Measurements from ENCODE around the gene NPAP1.
"Not testable (repeated sequence)": the region's sequence is repeated elsewhere in the genome, so short reads cannot be mapped to it uniquely, and the experiment has no call there.

Gene NPAP1

DNA sequence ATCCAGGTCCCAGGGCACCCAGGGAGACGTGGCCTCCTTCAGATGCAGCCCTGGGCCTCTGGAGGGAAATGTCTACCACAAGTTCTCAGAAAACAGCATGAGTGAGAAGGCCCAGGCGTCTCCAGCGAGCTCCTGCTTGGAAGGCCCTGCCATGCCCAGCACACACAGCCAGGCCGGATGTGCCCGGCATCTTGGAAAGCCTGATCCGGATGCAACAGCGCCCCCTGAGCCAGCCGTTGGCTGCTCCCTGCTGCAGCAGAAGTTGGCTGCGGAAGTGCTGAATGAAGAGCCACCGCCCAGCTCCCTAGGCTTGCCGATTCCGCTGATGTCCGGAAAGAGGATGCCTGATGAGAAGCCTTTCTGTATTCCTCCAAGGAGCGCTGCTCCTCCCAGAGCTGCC is 856 bp downstream of the NPAP1 start:
- TF ChIP-seq, protein P1, sequence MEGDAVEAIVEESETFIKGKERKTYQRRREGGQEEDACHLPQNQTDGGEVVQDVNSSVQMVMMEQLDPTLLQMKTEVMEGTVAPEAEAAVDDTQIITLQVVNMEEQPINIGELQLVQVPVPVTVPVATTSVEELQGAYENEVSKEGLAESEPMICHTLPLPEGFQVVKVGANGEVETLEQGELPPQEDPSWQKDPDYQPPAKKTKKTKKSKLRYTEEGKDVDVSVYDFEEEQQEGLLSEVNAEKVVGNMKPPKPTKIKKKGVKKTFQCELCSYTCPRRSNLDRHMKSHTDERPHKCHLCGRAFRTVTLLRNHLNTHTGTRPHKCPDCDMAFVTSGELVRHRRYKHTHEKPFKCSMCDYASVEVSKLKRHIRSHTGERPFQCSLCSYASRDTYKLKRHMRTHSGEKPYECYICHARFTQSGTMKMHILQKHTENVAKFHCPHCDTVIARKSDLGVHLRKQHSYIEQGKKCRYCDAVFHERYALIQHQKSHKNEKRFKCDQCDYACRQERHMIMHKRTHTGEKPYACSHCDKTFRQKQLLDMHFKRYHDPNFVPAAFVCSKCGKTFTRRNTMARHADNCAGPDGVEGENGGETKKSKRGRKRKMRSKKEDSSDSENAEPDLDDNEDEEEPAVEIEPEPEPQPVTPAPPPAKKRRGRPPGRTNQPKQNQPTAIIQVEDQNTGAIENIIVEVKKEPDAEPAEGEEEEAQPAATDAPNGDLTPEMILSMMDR (IDR thresholded peaks at IDR 0.05; ENCODE audit: low read depth, low read length) = no peak
- no peak overlapping the region for H3K4me3 ChIP-seq (replicated peaks in 1 of 2; ENCODE audit: low read depth in 2 of 2, low read length in 2 of 2)

DNA sequence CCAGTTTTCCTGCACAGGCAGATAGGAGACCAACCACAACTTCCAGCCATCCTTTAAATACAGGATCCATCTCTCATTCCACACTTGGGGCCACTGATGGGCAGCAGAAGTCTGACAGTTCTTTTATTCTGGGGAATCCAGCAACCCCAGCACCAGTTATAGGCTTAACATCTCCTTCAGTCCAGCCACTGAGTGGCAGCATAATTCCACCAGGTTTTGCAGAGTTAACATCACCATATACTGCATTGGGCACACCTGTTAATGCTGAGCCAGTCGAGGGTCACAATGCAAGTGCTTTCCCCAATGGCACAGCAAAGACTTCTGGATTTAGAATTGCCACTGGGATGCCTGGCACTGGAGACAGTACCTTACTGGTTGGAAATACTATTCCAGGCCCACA is 2.9 kb downstream of the NPAP1 start:
- no peak overlapping the region for H3K4me3 ChIP-seq (replicated peaks in 1 of 2; ENCODE audit: low read depth in 2 of 2, low read length in 2 of 2)
- DNase-seq (ENCODE audit: low read depth in 2 of 2) = no peak
- TF ChIP-seq, protein P1 (IDR thresholded peaks at IDR 0.05; ENCODE audit: low read depth, low read length) = no peak

More for the DNA sequence above, 856 bp downstream of the NPAP1 start:
- no peak for DNase-seq (ENCODE audit: low read depth in 2 of 2)

DNA sequence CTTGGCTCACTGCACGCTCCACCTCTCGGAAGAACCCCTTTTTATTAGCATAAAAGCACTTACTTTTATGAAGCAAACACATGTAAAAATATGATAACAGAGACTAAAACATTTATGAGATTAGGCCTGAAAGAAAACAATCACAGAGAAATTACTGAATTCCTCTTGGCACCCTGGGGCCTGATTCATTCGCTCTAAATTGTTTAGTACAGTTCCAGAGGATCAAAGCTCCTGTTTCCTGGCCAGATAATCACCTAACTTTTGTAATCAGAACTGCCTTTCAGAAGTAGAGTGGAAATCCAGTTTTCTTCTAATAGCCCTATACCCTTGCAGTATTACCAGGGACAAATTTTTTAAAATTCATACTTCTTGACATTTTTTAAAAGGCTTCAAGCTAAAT is 6.4 kb downstream of the NPAP1 start:
- no peak for DNase-seq (ENCODE audit: low read depth in 2 of 2)
- TF ChIP-seq, protein P1 (IDR thresholded peaks at IDR 0.05; ENCODE audit: low read depth, low read length) = no peak

DNA sequence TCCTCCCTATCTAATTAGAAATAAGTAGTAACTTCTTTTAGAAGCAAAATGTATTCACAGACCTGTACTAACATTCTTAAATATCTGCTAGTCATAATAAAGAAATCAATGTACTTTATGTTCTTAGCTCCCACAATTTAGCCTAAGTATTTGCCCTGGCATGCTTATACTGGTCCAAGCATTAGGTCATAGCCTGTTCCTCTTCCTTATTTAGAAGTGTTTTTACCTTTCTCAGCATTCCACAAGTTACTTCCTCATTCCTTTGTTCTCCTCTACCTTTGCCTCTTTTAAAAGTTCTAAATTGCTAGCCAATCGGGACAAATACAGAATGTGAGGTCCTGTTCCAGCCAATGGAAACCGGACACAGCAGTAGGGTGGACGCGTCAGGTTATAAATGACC is 7.3 kb downstream of the NPAP1 start:
- not testable (repeated sequence) for H3K4me3 ChIP-seq (replicated peaks in 1 of 2; ENCODE audit: low read depth in 2 of 2, low read length in 2 of 2); DNase-seq (ENCODE audit: low read depth in 2 of 2)

More for the DNA sequence above, 6.4 kb downstream of the NPAP1 start:
- H3K4me3 ChIP-seq (replicated peaks in 1 of 2; ENCODE audit: low read depth in 2 of 2, low read length in 2 of 2) = no peak overlapping the region

DNA sequence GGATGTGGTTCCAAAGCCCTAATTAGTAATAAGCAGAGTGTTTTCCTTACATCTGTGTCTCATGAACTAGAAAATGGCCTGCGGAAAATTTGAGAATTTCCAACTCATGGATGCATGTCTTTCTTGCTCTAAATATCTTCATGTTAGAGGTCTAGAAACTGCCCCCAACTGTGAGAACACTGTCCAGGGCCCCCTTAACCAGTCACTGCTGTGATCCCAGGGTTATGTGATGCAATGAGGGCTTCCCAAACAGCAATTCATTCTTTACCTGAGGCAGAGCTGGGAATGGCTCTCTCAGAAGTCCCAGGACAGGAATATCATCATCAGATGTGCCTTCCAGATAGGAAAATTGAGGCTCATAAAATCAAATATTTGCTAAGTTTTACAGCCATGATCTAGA is 8.2 kb downstream of the NPAP1 start:
- no peak overlapping the region for H3K4me3 ChIP-seq (replicated peaks in 1 of 2; ENCODE audit: low read depth in 2 of 2, low read length in 2 of 2)
- DNase-seq (ENCODE audit: low read depth in 2 of 2) = no peak
- TF ChIP-seq, protein P1 (IDR thresholded peaks at IDR 0.05; ENCODE audit: low read depth, low read length) = no peak

DNA sequence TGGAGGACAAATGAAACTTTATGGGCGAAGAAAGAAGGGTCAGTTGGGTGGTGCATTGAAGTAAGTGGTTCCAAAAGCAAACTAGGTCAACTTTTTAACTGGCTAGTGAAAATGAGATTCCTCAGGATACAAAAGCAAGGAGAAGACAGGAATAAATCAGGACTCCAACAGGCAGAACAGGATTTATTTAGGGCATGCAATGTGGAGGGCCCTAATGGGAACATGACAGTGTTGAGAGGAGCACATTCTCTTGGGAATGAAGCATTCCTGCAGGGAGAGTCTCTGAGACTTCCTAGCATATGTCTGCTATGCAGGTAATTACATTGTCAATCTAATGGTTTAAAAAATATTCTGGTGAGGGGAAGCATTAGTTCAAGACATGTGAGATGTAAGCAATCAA is 8.7 kb downstream of the NPAP1 start:
- TF ChIP-seq, protein P1 (IDR thresholded peaks at IDR 0.05; ENCODE audit: low read depth, low read length) = no peak
- H3K4me3 ChIP-seq (replicated peaks in 1 of 2; ENCODE audit: low read depth in 2 of 2, low read length in 2 of 2) = no peak overlapping the region
- no peak for DNase-seq (ENCODE audit: low read depth in 2 of 2)

DNA sequence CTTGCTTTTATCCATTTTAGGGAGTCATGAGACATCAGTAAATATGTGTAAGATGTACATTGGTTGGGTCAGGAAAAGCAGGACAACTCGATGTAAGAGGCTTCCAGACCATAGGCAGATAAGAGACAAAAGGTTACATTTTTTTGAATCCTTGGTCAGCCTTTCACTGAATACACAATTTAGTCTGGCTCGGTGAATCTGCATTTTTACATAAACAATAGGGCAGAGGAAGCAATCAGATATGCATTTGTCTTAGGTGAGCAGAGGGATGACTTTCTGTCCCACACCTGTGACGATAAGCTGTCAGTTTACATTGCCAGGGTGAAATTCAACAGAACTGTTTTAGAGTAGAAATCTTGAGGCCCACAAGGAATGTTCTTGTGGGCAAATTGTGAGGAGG is 20.6 kb downstream of the NPAP1 start:
- DNase-seq (ENCODE audit: low read depth in 2 of 2) = no peak
- H3K4me3 ChIP-seq (replicated peaks in 1 of 2; ENCODE audit: low read depth in 2 of 2, low read length in 2 of 2) = no peak overlapping the region
- TF ChIP-seq, protein P1 (IDR thresholded peaks at IDR 0.05; ENCODE audit: low read depth, low read length) = no peak

All from cardiac fibroblast (primary cell).